Keratinocyte (primary cell): ENCODE measurements around the gene OLIG2.
A peak's percentile ranks its signal among the peaks of the same experiment; 100 is the strongest.

ENCODE experiments used
- EZH2 ChIP-seq: IDR thresholded peaks from one replicate; pipeline ENCODE4 v1.6.1; 2012; ENCODE audit warnings: inconsistent platforms, mild to moderate bottlenecking, low read length, moderate library complexity
- TF ChIP-seq, protein P1 (sequence below), 3 experiments: IDR thresholded peaks in 1 of 3; conservative IDR thresholded peaks in 1 of 3; optimal IDR thresholded peaks in 1 of 3; 2 replicates in 2 of 3; 3 replicates in 1 of 3; pipeline versions ENCODE3 to v1.5.1; 2011; ENCODE audit warnings: low read length in 3 of 3, mild to moderate bottlenecking in 3 of 3, moderate library complexity in 2 of 3, control low read depth in 1 of 3, inconsistent platforms in 1 of 3; ENCODE audit not compliant: insufficient read depth in 2 of 3; ENCODE audit errors: extremely low read depth in 1 of 3

DNA sequence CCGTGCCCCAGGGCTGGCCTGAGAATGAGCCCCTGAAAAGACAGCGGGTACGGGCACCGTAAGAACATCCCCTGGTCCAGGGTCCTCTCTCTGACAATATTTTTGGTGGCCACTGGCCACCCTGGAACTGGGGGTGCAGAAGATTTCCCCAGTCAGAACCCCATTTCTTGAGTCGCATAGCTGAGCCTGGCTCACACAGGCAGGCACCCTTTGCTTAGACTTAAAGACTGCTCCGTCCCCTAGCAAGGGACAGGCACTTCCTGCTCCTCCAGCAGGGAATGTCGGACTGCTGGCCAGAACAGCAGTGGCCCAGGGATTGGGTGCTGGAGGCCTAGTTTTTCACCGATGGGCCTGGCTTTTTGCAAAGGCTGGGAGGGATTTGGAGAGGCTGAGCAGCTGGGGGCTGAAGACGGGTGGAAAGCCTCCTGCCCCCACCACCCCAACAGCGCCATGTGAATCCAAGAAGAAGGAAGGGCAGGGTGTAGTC, 4.3 kb downstream of the OLIG2 start:
- TF ChIP-seq, protein P1, sequence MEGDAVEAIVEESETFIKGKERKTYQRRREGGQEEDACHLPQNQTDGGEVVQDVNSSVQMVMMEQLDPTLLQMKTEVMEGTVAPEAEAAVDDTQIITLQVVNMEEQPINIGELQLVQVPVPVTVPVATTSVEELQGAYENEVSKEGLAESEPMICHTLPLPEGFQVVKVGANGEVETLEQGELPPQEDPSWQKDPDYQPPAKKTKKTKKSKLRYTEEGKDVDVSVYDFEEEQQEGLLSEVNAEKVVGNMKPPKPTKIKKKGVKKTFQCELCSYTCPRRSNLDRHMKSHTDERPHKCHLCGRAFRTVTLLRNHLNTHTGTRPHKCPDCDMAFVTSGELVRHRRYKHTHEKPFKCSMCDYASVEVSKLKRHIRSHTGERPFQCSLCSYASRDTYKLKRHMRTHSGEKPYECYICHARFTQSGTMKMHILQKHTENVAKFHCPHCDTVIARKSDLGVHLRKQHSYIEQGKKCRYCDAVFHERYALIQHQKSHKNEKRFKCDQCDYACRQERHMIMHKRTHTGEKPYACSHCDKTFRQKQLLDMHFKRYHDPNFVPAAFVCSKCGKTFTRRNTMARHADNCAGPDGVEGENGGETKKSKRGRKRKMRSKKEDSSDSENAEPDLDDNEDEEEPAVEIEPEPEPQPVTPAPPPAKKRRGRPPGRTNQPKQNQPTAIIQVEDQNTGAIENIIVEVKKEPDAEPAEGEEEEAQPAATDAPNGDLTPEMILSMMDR (optimal IDR thresholded peaks at IDR 0.05 in 1 of 3, IDR thresholded peaks at IDR 0.05 in 1 of 3, conservative IDR thresholded peaks at IDR 0.05 in 1 of 3; ENCODE audit: extremely low read depth in 1 of 3, insufficient read depth in 2 of 3, low read length in 3 of 3): no peak
- peak; percentile 24 for TF ChIP-seq EZH2
